SK-N-SH treated with all-trans-retinoic acid at 6 μM for 48 hours (cell line): ENCODE data around the gene PGAP1.

Experiments
- ATAC-seq: fragments of 200-7000 bp; cut with Tn5 transposase; 3 replicates; pipeline ENCODE4 v1.9.1; 2020; ENCODE audit warnings: mild to moderate bottlenecking, moderate library complexity
- ARNTL ChIP-seq: fragments of 450-650 bp; formaldehyde crosslinking; IDR thresholded peaks from 2 replicates; pipeline ENCODE4 v1.5.0; 2020; ENCODE audit warnings: low read depth, mild to moderate bottlenecking, moderate library complexity, borderline replicate concordance
- BACH2 ChIP-seq: fragments of 250-450 bp; sonication (Bioruptor Pico); IDR thresholded peaks from 2 replicates; pipeline ENCODE4 v1.9.0; 2021; ENCODE audit warnings: mild to moderate bottlenecking, borderline replicate concordance
- CREB5 ChIP-seq: fragments of 250-450 bp; sonication (Bioruptor Pico); IDR thresholded peaks from 2 replicates; pipeline ENCODE4 v1.5.1; 2020; ENCODE audit warnings: low read depth, mild to moderate bottlenecking, moderate library complexity
- CSDC2 ChIP-seq: fragments of 250-450 bp; sonication (Bioruptor Pico); IDR thresholded peaks from 2 replicates; pipeline ENCODE4 v1.5.0; 2020; ENCODE audit warnings: mild to moderate bottlenecking, moderate library complexity
- CSRNP3 ChIP-seq: fragments of 250-450 bp; sonication (Bioruptor Pico); IDR thresholded peaks from 2 replicates; pipeline ENCODE4 v1.5.1; 2021; ENCODE audit warnings: mild to moderate bottlenecking, moderate library complexity
- ESRRG ChIP-seq: fragments of 250-450 bp; sonication (Bioruptor Pico); IDR thresholded peaks from 2 replicates; pipeline ENCODE4 v1.6.1; 2021; ENCODE audit warnings: mild to moderate bottlenecking
- GLIS3 ChIP-seq: fragments of 250-450 bp; sonication (Bioruptor Pico); IDR thresholded peaks from 2 replicates; pipeline ENCODE4 v1.5.0; 2020; ENCODE audit warnings: mild to moderate bottlenecking, moderate library complexity
- ISL1 ChIP-seq: fragments of 250-450 bp; sonication (Bioruptor Pico); IDR thresholded peaks from 2 replicates; pipeline ENCODE4 v2.1.2; 2022; ENCODE audit warnings: mild to moderate bottlenecking, moderate library complexity
- OSR1 ChIP-seq: fragments of 250-450 bp; sonication (Bioruptor Pico); IDR thresholded peaks from 2 replicates; pipeline ENCODE4 v1.8.0; 2022; ENCODE audit warnings: moderate library complexity, mild to moderate bottlenecking, inconsistent platforms
- PATZ1 ChIP-seq: fragments of 250-450 bp; sonication (Bioruptor Pico); IDR thresholded peaks from 2 replicates; pipeline ENCODE4 v1.8.0; 2020; ENCODE audit warnings: mild to moderate bottlenecking, moderate library complexity, borderline replicate concordance
- PPARA ChIP-seq: fragments of 250-450 bp; sonication (Bioruptor Pico); IDR thresholded peaks from 2 replicates; pipeline ENCODE4 v1.5.0; 2020; ENCODE audit warnings: mild to moderate bottlenecking, borderline replicate concordance
- SNAI2 ChIP-seq: fragments of 250-450 bp; sonication (Bioruptor Pico); IDR thresholded peaks from 2 replicates; pipeline ENCODE4 v1.5.0; 2020; ENCODE audit warnings: mild to moderate bottlenecking, moderate library complexity
- TCF4 ChIP-seq: fragments of 250-450 bp; sonication (Bioruptor Pico); IDR thresholded peaks from 2 replicates; pipeline ENCODE4 v1.8.0; 2021; ENCODE audit warnings: mild to moderate bottlenecking, moderate library complexity, borderline replicate concordance
- ZC3H10 ChIP-seq: fragments of 250-450 bp; sonication (Bioruptor Pico); IDR thresholded peaks from 2 replicates; pipeline ENCODE4 v1.5.1; 2021; ENCODE audit warnings: mild to moderate bottlenecking, moderate library complexity
- ZFP3 ChIP-seq: fragments of 250-450 bp; sonication (Bioruptor Pico); IDR thresholded peaks from 2 replicates; pipeline ENCODE4 v1.5.0; 2020; ENCODE audit warnings: mild to moderate bottlenecking, moderate library complexity
- ZFP30 ChIP-seq: fragments of 450-650 bp; formaldehyde crosslinking; IDR thresholded peaks from 2 replicates; pipeline ENCODE4 v1.5.0; 2022; ENCODE audit warnings: mild to moderate bottlenecking, moderate library complexity
- ZNF565 ChIP-seq: fragments of 450-650 bp; formaldehyde crosslinking; conservative IDR thresholded peaks from 2 replicates; pipeline ENCODE4 v1.5.0; 2020; ENCODE audit warnings: low read depth, mild to moderate bottlenecking, moderate library complexity
- ZNF70 ChIP-seq: fragments of 450-650 bp; formaldehyde crosslinking; IDR thresholded peaks from 2 replicates; pipeline ENCODE4 v1.5.0; 2020; ENCODE audit warnings: mild to moderate bottlenecking, moderate library complexity
- ZNF8 ChIP-seq: fragments of 450-650 bp; formaldehyde crosslinking; IDR thresholded peaks from 2 replicates; pipeline ENCODE4 v1.5.0; 2020; ENCODE audit warnings: mild to moderate bottlenecking, moderate library complexity
- TF ChIP-seq, protein P1 (sequence below): fragments of 250-450 bp; sonication (Bioruptor Pico); IDR thresholded peaks from 2 replicates; pipeline ENCODE4 v1.8.0; 2021; ENCODE audit warnings: low read depth, mild to moderate bottlenecking, moderate library complexity, borderline replicate concordance
- TF ChIP-seq, protein P2 (sequence below): fragments of 250-450 bp; sonication (Bioruptor Pico); IDR thresholded peaks from 2 replicates; pipeline ENCODE4 v1.5.0; 2020; ENCODE audit warnings: mild to moderate bottlenecking, moderate library complexity

The PGAP1 gene

GRCh38 chr2:196915507-196916189 lies 10.9 kb downstream of the PGAP1 start:
- no peak for TF ChIP-seq BACH2 (CRISPR knock-in tag)
- TF ChIP-seq, protein P1, sequence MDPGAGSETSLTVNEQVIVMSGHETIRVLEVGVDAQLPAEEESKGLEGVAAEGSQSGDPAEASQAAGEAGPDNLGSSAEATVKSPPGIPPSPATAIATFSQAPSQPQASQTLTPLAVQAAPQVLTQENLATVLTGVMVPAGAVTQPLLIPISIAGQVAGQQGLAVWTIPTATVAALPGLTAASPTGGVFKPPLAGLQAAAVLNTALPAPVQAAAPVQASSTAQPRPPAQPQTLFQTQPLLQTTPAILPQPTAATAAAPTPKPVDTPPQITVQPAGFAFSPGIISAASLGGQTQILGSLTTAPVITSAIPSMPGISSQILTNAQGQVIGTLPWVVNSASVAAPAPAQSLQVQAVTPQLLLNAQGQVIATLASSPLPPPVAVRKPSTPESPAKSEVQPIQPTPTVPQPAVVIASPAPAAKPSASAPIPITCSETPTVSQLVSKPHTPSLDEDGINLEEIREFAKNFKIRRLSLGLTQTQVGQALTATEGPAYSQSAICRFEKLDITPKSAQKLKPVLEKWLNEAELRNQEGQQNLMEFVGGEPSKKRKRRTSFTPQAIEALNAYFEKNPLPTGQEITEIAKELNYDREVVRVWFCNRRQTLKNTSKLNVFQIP: no peak
- no peak for TF ChIP-seq GLIS3
- TF ChIP-seq OSR1 (CRISPR knock-in tag): no peak
- TF ChIP-seq TCF4 (CRISPR knock-in tag): no peak
- TF ChIP-seq CREB5 (CRISPR knock-in tag): no peak
- TF ChIP-seq PPARA: no peak
- TF ChIP-seq ARNTL (CRISPR knock-in tag): no peak
- no peak for TF ChIP-seq ESRRG (CRISPR knock-in tag)
- TF ChIP-seq ZNF8: no peak
- TF ChIP-seq SNAI2: no peak
- TF ChIP-seq CSDC2 (CRISPR knock-in tag): no peak
- no peak for TF ChIP-seq ZNF70 (CRISPR knock-in tag)
- no peak for ATAC-seq

GRCh38 chr2:196914867-196915460 lies 11.5 kb downstream of the PGAP1 start:
- TF ChIP-seq ZFP30 (CRISPR knock-in tag) (no peak), ESRRG (CRISPR knock-in tag) (no peak), ZFP3 (CRISPR knock-in tag) (no peak), GLIS3 (no peak), PPARA (no peak), ISL1 (CRISPR knock-in tag) (no peak), ZC3H10 (CRISPR knock-in tag) (no peak), BACH2 (CRISPR knock-in tag) (no peak), TCF4 (CRISPR knock-in tag) (no peak), ARNTL (CRISPR knock-in tag) (no peak), ZNF565 (CRISPR knock-in tag) (no peak), SNAI2 (no peak), CSRNP3 (CRISPR knock-in tag) (no peak), PATZ1 (CRISPR knock-in tag) (no peak), CREB5 (CRISPR knock-in tag) (no peak), CSDC2 (CRISPR knock-in tag) (no peak)
- TF ChIP-seq, protein P2, sequence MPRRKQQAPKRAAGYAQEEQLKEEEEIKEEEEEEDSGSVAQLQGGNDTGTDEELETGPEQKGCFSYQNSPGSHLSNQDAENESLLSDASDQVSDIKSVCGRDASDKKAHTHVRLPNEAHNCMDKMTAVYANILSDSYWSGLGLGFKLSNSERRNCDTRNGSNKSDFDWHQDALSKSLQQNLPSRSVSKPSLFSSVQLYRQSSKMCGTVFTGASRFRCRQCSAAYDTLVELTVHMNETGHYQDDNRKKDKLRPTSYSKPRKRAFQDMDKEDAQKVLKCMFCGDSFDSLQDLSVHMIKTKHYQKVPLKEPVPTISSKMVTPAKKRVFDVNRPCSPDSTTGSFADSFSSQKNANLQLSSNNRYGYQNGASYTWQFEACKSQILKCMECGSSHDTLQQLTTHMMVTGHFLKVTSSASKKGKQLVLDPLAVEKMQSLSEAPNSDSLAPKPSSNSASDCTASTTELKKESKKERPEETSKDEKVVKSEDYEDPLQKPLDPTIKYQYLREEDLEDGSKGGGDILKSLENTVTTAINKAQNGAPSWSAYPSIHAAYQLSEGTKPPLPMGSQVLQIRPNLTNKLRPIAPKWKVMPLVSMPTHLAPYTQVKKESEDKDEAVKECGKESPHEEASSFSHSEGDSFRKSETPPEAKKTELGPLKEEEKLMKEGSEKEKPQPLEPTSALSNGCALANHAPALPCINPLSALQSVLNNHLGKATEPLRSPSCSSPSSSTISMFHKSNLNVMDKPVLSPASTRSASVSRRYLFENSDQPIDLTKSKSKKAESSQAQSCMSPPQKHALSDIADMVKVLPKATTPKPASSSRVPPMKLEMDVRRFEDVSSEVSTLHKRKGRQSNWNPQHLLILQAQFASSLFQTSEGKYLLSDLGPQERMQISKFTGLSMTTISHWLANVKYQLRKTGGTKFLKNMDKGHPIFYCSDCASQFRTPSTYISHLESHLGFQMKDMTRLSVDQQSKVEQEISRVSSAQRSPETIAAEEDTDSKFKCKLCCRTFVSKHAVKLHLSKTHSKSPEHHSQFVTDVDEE (CRISPR knock-in tag): no peak
- TF ChIP-seq, protein P1: no peak
- ATAC-seq: no peak
